HG03135 (cell line): ENCODE data around the gene FUT6.
"Not testable (repeated sequence)": the region's sequence is repeated elsewhere in the genome, so short reads cannot be mapped to it uniquely, and the experiment has no call there.

ENCODE experiments used
- ATAC-seq: cut with Tn5 transposase; IDR thresholded peaks from one replicate; pipeline ENCODE4 v1.9.1; 2021; ENCODE audit warnings: mild to moderate bottlenecking, moderate library complexity; ENCODE audit not compliant: unreplicated experiment

FUT6 gene

DNA sequence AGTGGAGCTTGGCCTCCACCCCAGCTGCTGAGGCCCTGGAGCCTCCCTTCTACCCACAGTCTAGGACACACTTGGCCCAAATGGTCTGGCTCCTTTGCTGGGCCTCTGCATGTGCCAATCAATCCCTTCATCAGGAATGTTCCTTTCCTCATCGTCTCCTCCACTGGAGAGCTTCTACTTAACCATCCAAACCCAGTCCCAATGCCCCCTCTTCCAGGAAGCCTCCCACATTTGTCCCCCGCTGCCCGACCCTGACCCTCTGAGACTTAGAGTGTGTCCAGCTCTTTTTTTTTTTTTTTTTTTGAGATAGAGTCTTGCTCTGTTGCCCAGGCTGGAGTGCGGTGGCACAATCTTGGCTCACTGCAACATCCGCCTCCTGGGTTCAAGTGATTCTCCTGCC, 51.1 kb downstream of the FUT6 start:
- ATAC-seq: no peak

DNA sequence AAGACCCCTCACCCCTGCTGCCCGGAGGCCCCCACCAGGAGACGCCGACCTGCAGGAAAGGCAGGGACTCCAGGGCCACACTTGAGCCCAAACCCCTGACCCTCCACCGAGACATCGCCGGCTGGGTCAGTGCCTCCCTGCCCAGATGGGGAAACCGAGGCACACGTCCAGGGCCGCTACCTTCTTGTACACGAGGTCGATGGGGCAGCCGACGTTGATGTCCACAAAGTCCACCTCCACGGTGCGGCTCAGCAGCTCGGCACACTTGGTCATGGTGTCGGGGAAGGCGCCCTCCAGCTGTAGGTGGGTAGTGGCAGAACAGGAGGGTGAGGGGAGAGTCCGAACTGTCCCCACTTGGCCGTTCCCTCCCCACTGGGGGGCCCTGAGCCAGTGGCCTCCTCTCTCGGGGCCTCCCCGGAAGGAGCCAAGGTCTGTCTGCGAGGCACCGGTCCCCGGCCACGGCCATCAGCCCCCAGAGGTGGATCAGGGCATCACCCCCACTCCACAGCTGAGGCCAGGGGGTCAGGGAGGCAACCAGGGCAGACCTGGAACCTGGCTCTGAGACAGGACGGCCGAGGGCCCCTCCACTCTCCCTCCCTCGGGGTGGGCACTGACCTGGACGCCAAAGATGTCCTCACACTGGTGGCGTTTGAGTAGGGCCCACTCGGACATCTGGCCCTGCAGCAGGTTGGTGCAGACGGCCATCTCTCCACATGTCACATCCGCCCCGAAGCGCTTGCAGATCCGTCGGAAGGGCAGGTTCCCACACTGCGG, 51.9 kb downstream of the FUT6 start:
- no peak for ATAC-seq

DNA sequence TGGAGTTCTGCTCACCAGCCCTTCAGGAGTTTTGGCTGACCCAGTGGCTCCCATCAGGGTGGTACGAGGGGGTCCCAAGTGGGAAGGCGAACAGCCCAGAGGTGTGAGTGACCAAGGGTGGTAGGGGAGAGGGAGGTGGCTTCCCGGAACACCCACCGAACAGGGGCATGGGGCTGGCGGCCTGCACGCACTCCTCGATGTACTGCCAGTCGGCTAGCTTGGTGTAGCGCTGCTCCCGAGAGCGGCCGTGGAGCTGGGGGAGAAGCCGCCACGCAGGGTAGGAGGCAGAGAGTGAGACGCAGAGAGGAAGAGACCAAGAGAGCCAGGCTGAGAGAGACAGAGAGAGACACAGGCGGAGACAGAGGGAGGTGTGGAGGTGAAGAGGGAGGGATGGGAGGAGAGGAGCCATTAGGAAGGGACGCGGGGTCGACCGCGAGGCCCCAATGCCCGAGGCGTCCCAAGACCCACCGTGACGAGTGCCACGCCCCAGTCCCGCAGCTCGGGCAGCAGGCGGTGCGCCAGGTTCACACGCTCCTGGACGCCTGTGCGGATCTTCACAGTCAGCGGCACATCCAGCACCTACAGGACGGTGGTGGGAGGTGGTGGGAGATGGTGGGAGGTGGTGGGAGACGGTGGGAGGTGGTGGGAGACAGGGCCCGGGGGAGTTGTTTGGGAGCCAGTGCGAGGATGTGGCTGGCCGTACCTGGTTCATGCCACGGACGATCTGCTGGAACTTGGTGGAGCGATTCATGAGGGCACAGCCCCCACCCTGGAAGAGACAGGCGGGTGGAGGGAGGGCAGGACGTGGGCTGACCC, 52.7 kb downstream of the FUT6 start:
- no peak for ATAC-seq

- no peak for ATAC-seq
Measured at GRCh38 chr19:5785423-5785822, 54.1 kb downstream of the FUT6 start.

- ATAC-seq: no peak
Measured at GRCh38 chr19:5784581-5785147, 54.8 kb downstream of the FUT6 start, which contains the start of gene PRR22. PRR22 (minus strand) TSS chr19:5784746; CDS start chr19:5784660, 86 bp downstream.

GRCh38 chr19:5782945-5783919, 56.3 kb downstream of the FUT6 start:
- ATAC-seq: no peak

DNA sequence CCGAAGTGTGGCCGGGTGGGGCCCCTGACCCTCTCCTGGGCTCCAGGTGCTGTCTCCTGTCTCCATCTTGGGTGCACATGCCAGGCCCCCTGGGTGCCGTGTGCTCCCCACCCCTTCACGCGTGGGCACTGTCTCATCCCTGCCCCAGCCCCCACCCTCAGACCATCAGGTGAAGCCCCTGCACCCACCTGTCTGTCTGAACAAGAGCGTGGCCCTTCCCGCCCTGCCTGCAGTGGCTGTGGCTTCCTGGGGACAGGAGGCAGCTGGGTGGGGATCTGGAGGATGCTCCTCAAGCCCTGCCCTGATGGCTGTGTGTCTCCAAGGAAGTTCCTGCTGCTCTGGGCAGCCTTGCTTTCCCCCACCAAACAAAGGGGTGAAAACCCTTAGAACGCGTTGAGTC, 57.2 kb downstream of the FUT6 start:
- no peak for ATAC-seq

- not testable (repeated sequence) for ATAC-seq
Measured at GRCh38 chr19:5780916-5781315, 58.6 kb downstream of the FUT6 start.
